Stimulated activated CD8-positive, alpha-beta memory T cell treated with anti-CD3 and anti-CD28 coated beads, Interleukin-7, amount 100 ng/mL, for 24 hours (primary cell): ENCODE data around the gene RTN3.

ENCODE experiments used
- DNase-seq: peaks from one replicate; pipeline ENCODE4 v3.0.0-alpha.2; 2020; ENCODE audit warnings: low read depth

Gene RTN3

GRCh38 chr11:63738720-63739360 lies 57.5 kb downstream of the RTN3 start:
- DNase-seq: peak; percentile 40

GRCh38 chr11:63745304-63746170 lies 64.2 kb downstream of the RTN3 start:
- DNase-seq: no peak

- DNase-seq: no peak
Measured at GRCh38 chr11:63747011-63747410, 65.7 kb downstream of the RTN3 start.

- no peak for DNase-seq
Measured at GRCh38 chr11:63749624-63750023, 68.3 kb downstream of the RTN3 start.

GRCh38 chr11:63756919-63757761 lies 75.8 kb downstream of the RTN3 start:
- no peak for DNase-seq

GRCh38 chr11:63760487-63761079 lies 79.3 kb downstream of the RTN3 start:
- no peak for DNase-seq

- DNase-seq: no peak
Measured at GRCh38 chr11:63761188-63761587, 79.9 kb downstream of the RTN3 start.

- DNase-seq: no peak
Measured at GRCh38 chr11:63761931-63762653, 80.8 kb downstream of the RTN3 start.

GRCh38 chr11:63762654-63763495 lies 81.6 kb downstream of the RTN3 start:
- DNase-seq: no peak

- no peak for DNase-seq
Measured at GRCh38 chr11:63763496-63764339, 82.4 kb downstream of the RTN3 start.

GRCh38 chr11:63764340-63764678 lies 83.0 kb downstream of the RTN3 start:
- DNase-seq: no peak

GRCh38 chr11:63764679-63765647 lies 83.7 kb downstream of the RTN3 start:
- DNase-seq: no peak

GRCh38 chr11:63765688-63766241 lies 84.5 kb downstream of the RTN3 start:
- no peak for DNase-seq

GRCh38 chr11:63766531-63767235 lies 85.4 kb downstream of the RTN3 start:
- no peak for DNase-seq

GRCh38 chr11:63767267-63767564 lies 85.9 kb downstream of the RTN3 start:
- DNase-seq: no peak

- no peak for DNase-seq
Measured at GRCh38 chr11:63767565-63768236, 86.4 kb downstream of the RTN3 start.
